HEK293T (cell line): ENCODE measurements around the gene JADE3.

Experiments used
- BHLHE40 ChIP-seq: fragments of 450-650 bp; IDR thresholded peaks from 2 replicates; pipeline ENCODE4 v1.6.1; 2016; ENCODE audit warnings: mild to moderate bottlenecking, moderate library complexity, borderline replicate concordance
- CTBP1 ChIP-seq: fragments of 450-650 bp; IDR thresholded peaks from 2 replicates; pipeline ENCODE4 v1.6.1; 2016; ENCODE audit warnings: borderline replicate concordance
- ELF4 ChIP-seq: fragments of 450-650 bp; IDR thresholded peaks from 2 replicates; pipeline ENCODE4 v1.6.1; 2017; ENCODE audit warnings: antibody characterized with exemption
- FOXA1 ChIP-seq: fragments of 450-650 bp; IDR thresholded peaks from 2 replicates; pipeline ENCODE4 v1.6.1; 2016; ENCODE audit warnings: mild to moderate bottlenecking
- FOXK2 ChIP-seq: fragments of 450-650 bp; IDR thresholded peaks from 2 replicates; pipeline ENCODE4 v1.6.1; 2016; ENCODE audit warnings: mild to moderate bottlenecking
- FOXM1 ChIP-seq: fragments of 450-650 bp; IDR thresholded peaks from 2 replicates; pipeline ENCODE4 v1.6.1; 2017; ENCODE audit warnings: mild to moderate bottlenecking, borderline replicate concordance
- L3MBTL2 ChIP-seq: fragments of 450-650 bp; conservative IDR thresholded peaks from 2 replicates; pipeline ENCODE4 v1.6.1; 2016; ENCODE audit warnings: mild to moderate bottlenecking
- LEF1 ChIP-seq: fragments of 450-650 bp; IDR thresholded peaks from 2 replicates; pipeline ENCODE4 v1.6.1; 2017; ENCODE audit warnings: mild to moderate bottlenecking, borderline replicate concordance
- NFRKB ChIP-seq: fragments of 450-650 bp; IDR thresholded peaks from 2 replicates; pipeline ENCODE4 v1.6.1; 2016; ENCODE audit warnings: mild to moderate bottlenecking, moderate library complexity
- PKNOX1 ChIP-seq: fragments of 450-650 bp; IDR thresholded peaks from 2 replicates; pipeline ENCODE4 v1.6.1; 2016
- SP1 ChIP-seq: fragments of 450-650 bp; IDR thresholded peaks from 2 replicates; pipeline ENCODE4 v1.6.1; 2017
- SUZ12 ChIP-seq: fragments of 450-650 bp; IDR thresholded peaks from 2 replicates; pipeline ENCODE4 v1.6.1; 2016; ENCODE audit warnings: mild to moderate bottlenecking
- TARDBP ChIP-seq: fragments of 450-650 bp; IDR thresholded peaks from 2 replicates; pipeline ENCODE4 v1.6.1; 2016
- ZNF384 ChIP-seq: fragments of 450-650 bp; IDR thresholded peaks from 2 replicates; pipeline ENCODE4 v1.6.1; 2016

- TF ChIP-seq SP1 (no peak), ELF4 (no peak), ZNF384 (no peak), SUZ12 (no peak), BHLHE40 (no peak), FOXK2 (no peak), CTBP1 (no peak), TARDBP (no peak), FOXM1 (no peak), PKNOX1 (no peak), FOXA1 (no peak), LEF1 (no peak), NFRKB (no peak), L3MBTL2 (no peak)
Measured at GRCh38 chrX:47080215-47080914, 168.1 kb downstream of the JADE3 start.
